BLaER1 treated with 17β-estradiol and CSF1 and Interleukin-3, amounts not matched to agents 10 nM and 100 nM (cell line): ENCODE data around the gene KIAA0825.

ENCODE experiments used
- H3K27ac ChIP-seq, 11 experiments: shearing (Covaris generic); formaldehyde crosslinking; 2 replicates each; pipeline ENCODE4 v1.8.1; 2022
- H3K27me3 ChIP-seq, 11 experiments: shearing (Covaris generic); formaldehyde crosslinking; 2 replicates each; pipeline ENCODE4 v1.8.1; 2022
- H3K36me3 ChIP-seq, 11 experiments: shearing (Covaris generic); formaldehyde crosslinking; 2 replicates each; pipeline ENCODE4 v1.8.1; 2022
- H3K4me1 ChIP-seq, 10 experiments: shearing (Covaris generic); formaldehyde crosslinking; 2 replicates each; pipeline ENCODE4 v1.8.1; 2022
- H3K4me2 ChIP-seq, 11 experiments: shearing (Covaris generic); formaldehyde crosslinking; 2 replicates each; pipeline ENCODE4 v1.8.1; 2022
- H3K4me3 ChIP-seq, 10 experiments: shearing (Covaris generic); formaldehyde crosslinking; 2 replicates each; pipeline ENCODE4 v1.8.1; 2022
- H3K9ac ChIP-seq, 11 experiments: shearing (Covaris generic); formaldehyde crosslinking; 2 replicates each; pipeline ENCODE4 v1.8.1; 2022
- H3K9me3 ChIP-seq, 11 experiments: shearing (Covaris generic); formaldehyde crosslinking; replicated peaks in 1 of 11; 2 replicates each; pipeline ENCODE4 v1.8.1; 2022
- H4K20me1 ChIP-seq, 11 experiments: shearing (Covaris generic); formaldehyde crosslinking; 2 replicates each; pipeline ENCODE4 v1.8.1; 2022
- Cebpa-rat ChIP-seq, 11 experiments: shearing (Covaris generic); IDR thresholded peaks; 2 replicates each; pipeline ENCODE4 v1.8.1; 2022

Gene KIAA0825

GRCh38 chr5:94304146-94304545 is 314.3 kb downstream of the KIAA0825 start:
- H3K36me3 ChIP-seq, result no peaks in the 10 kb centered on the region

GRCh38 chr5:94288937-94289336 is 329.5 kb downstream of the KIAA0825 start:
- Histone ChIP-seq H3K27ac (no peak overlapping the region), H4K20me1 (no peaks in the 10 kb centered on the region), H3K27me3 (no peaks in the 10 kb centered on the region), H3K4me1 (no peaks in the 10 kb centered on the region), H3K9ac (no peak overlapping the region), H3K36me3 (no peaks in the 10 kb centered on the region), H3K4me2 (no peak overlapping the region), H3K9me3 (peaks cover 0 to 3% (median 0%) of the 10 kb centered on the region in 11 experiments; a peak in 1 of 22 replicates), H3K4me3 (no peak overlapping the region)
- no peak for TF ChIP-seq Cebpa-rat (IDR thresholded peaks at IDR 0.05)

More at GRCh38 chr5:94304146-94304545, 314.3 kb downstream of the KIAA0825 start:
- H3K4me2 ChIP-seq, result no peak overlapping the region
- no peak overlapping the region for H3K9ac ChIP-seq
- no peaks in the 10 kb centered on the region for H3K4me1 ChIP-seq
- no peak overlapping the region for H3K4me3 ChIP-seq
- no peaks in the 10 kb centered on the region for H3K27me3 ChIP-seq
- no peak for TF ChIP-seq Cebpa-rat (IDR thresholded peaks at IDR 0.05)
- no peaks in the 10 kb centered on the region for H3K9me3 ChIP-seq
- no peak overlapping the region for H3K27ac ChIP-seq
- no peaks in the 10 kb centered on the region for H4K20me1 ChIP-seq

- H3K36me3 ChIP-seq, result no peaks in the 10 kb centered on the region
- no peak for TF ChIP-seq Cebpa-rat (IDR thresholded peaks at IDR 0.05)
- H3K27ac ChIP-seq, result no peak overlapping the region
- no peak overlapping the region for H3K4me3 ChIP-seq
- H4K20me1 ChIP-seq, result no peaks in the 10 kb centered on the region
- no peak overlapping the region for H3K9ac ChIP-seq
- H3K27me3 ChIP-seq, result no peaks in the 10 kb centered on the region
- no peaks in the 10 kb centered on the region for H3K9me3 ChIP-seq
- no peaks in the 10 kb centered on the region for H3K4me1 ChIP-seq
- no peak overlapping the region for H3K4me2 ChIP-seq
Observed at GRCh38 chr5:94285984-94286383, 332.4 kb downstream of the KIAA0825 start.

- Histone ChIP-seq H3K9ac (no peak overlapping the region), H3K9me3 (no peaks in the 10 kb centered on the region), H3K27me3 (no peaks in the 10 kb centered on the region), H3K36me3 (no peaks in the 10 kb centered on the region), H3K4me1 (no peaks in the 10 kb centered on the region), H3K4me2 (no peak overlapping the region), H4K20me1 (no peaks in the 10 kb centered on the region), H3K4me3 (no peak overlapping the region), H3K27ac (no peak overlapping the region)
- TF ChIP-seq Cebpa-rat (IDR thresholded peaks at IDR 0.05), result no peak
Observed at GRCh38 chr5:94283093-94283492, 335.3 kb downstream of the KIAA0825 start.

GRCh38 chr5:94281236-94281801 is 337.1 kb downstream of the KIAA0825 start:
- Histone ChIP-seq H3K27ac (no peak overlapping the region), H3K9ac (no peak overlapping the region), H4K20me1 (no peaks in the 10 kb centered on the region), H3K4me3 (no peak overlapping the region), H3K27me3 (no peaks in the 10 kb centered on the region), H3K9me3 (no peaks in the 10 kb centered on the region), H3K4me1 (no peaks in the 10 kb centered on the region), H3K4me2 (no peak overlapping the region), H3K36me3 (no peaks in the 10 kb centered on the region)
- TF ChIP-seq Cebpa-rat (IDR thresholded peaks at IDR 0.05), result no peak

GRCh38 chr5:94276751-94277150 is 341.7 kb downstream of the KIAA0825 start:
- Histone ChIP-seq H3K4me3 (no peak overlapping the region), H3K27ac (no peak overlapping the region), H3K27me3 (no peaks in the 10 kb centered on the region), H3K9ac (no peak overlapping the region), H3K4me2 (no peak overlapping the region), H3K4me1 (no peaks in the 10 kb centered on the region), H4K20me1 (no peaks in the 10 kb centered on the region), H3K9me3 (no peaks in the 10 kb centered on the region), H3K36me3 (no peaks in the 10 kb centered on the region)
- TF ChIP-seq Cebpa-rat (IDR thresholded peaks at IDR 0.05), result no peak

- no peak overlapping the region for H3K4me2 ChIP-seq
- no peak overlapping the region for H3K27ac ChIP-seq
- H3K27me3 ChIP-seq, result no peaks in the 10 kb centered on the region
- TF ChIP-seq Cebpa-rat (IDR thresholded peaks at IDR 0.05), result no peak
- H3K9me3 ChIP-seq, result no peaks in the 10 kb centered on the region
- no peaks in the 10 kb centered on the region for H3K4me1 ChIP-seq
- H3K9ac ChIP-seq, result no peak overlapping the region
- H3K36me3 ChIP-seq, result no peaks in the 10 kb centered on the region
- no peak overlapping the region for H3K4me3 ChIP-seq
- no peaks in the 10 kb centered on the region for H4K20me1 ChIP-seq
Observed at GRCh38 chr5:94276048-94276447, 342.4 kb downstream of the KIAA0825 start.

GRCh38 chr5:94274707-94275106 is 343.7 kb downstream of the KIAA0825 start:
- no peak overlapping the region for H3K4me2 ChIP-seq
- H3K27me3 ChIP-seq, result no peaks in the 10 kb centered on the region
- TF ChIP-seq Cebpa-rat (IDR thresholded peaks at IDR 0.05), result no peak
- H3K36me3 ChIP-seq, result no peaks in the 10 kb centered on the region
- no peaks in the 10 kb centered on the region for H3K4me1 ChIP-seq
- H4K20me1 ChIP-seq, result no peaks in the 10 kb centered on the region
- H3K27ac ChIP-seq, result no peak overlapping the region
- H3K4me3 ChIP-seq, result no peak overlapping the region
- H3K9me3 ChIP-seq, result peaks cover 0 to 8% (median 0%) of the 10 kb centered on the region in 11 experiments; a peak in 3 of 22 replicates
- no peak overlapping the region for H3K9ac ChIP-seq

GRCh38 chr5:94268226-94268625 is 350.2 kb downstream of the KIAA0825 start:
- Histone ChIP-seq H3K9ac (no peak overlapping the region), H3K9me3 (peaks cover 0 to 8% (median 0%) of the 10 kb centered on the region in 11 experiments; a peak in 3 of 22 replicates), H4K20me1 (no peaks in the 10 kb centered on the region), H3K4me1 (peaks cover 0 to 9% (median 0%) of the 10 kb centered on the region in 10 experiments; a peak in 2 of 20 replicates), H3K27me3 (no peaks in the 10 kb centered on the region), H3K27ac (no peak overlapping the region), H3K36me3 (no peaks in the 10 kb centered on the region), H3K4me2 (peak overlapping the region in 2 of 11 experiments; percentile 3 to 4; a peak in 3 of 22 replicates), H3K4me3 (no peak overlapping the region)
- 0 out of 22 replicates have a peak, but pooled peaks of 1 of the 11 experiments have one; percentile 12 for TF ChIP-seq Cebpa-rat (IDR thresholded peaks at IDR 0.05)

GRCh38 chr5:94267350-94267899 is 351.0 kb downstream of the KIAA0825 start:
- Histone ChIP-seq H3K9ac (no peak overlapping the region), H3K4me2 (no peak overlapping the region)

More at GRCh38 chr5:94267350-94267899, 351.0 kb downstream of the KIAA0825 start:
- Histone ChIP-seq H3K4me1 (peaks cover 0 to 9% (median 0%) of the 10 kb centered on the region in 10 experiments; a peak in 2 of 20 replicates), H4K20me1 (no peaks in the 10 kb centered on the region), H3K4me3 (no peak overlapping the region), H3K27me3 (no peaks in the 10 kb centered on the region), H3K27ac (no peak overlapping the region), H3K9me3 (peaks cover 0 to 8% (median 0%) of the 10 kb centered on the region in 11 experiments; a peak in 3 of 22 replicates), H3K36me3 (no peaks in the 10 kb centered on the region)
- TF ChIP-seq Cebpa-rat (IDR thresholded peaks at IDR 0.05), result no peak
